NCI-H69 (cell line): ENCODE results near the gene MAFF.
A peak's percentile ranks its signal among the peaks of the same experiment; 100 is the strongest.
"Not testable (repeated sequence)": the region's sequence is repeated elsewhere in the genome, so short reads cannot be mapped to it uniquely, and the experiment has no call there.

Experiments used
- DNase-seq: peaks from one replicate; lab custom pipeline; 2025; lab: John Stamatoyannopoulos, UW

The MAFF gene

DNA sequence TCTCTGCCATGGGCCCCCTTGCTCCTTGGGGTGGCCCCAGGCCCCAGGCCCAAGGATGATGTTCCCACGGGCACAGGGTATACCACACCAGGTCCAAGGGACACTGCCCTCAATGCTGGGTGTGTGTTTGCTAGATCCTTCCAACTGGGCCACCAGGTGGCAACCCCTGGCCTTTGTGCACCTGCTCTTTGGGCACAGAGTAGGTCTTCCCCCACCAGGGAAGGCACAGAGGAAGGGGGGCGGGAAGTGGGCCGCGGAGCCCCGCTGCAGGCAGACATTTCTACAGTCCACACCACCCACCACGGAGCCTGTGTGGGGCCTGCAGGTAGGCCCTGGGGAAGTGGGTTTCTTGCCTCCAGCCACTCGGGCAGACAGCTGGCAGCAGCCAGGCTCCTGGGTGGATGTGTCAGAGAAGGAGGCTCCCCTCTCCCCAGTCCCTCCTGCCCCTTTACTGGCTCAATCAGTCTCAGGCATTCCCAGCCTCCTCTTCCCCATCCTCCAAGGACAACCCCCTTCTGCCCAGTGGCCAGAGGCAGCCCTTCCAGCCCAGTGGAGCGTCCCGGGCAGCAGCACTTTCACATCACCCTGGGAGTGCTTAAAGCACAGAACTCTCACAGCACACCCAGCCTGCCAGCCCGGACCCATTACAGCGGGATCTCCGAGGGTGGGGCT lies 21.6 kb downstream of the MAFF start:
- DNase-seq = no peak

DNA sequence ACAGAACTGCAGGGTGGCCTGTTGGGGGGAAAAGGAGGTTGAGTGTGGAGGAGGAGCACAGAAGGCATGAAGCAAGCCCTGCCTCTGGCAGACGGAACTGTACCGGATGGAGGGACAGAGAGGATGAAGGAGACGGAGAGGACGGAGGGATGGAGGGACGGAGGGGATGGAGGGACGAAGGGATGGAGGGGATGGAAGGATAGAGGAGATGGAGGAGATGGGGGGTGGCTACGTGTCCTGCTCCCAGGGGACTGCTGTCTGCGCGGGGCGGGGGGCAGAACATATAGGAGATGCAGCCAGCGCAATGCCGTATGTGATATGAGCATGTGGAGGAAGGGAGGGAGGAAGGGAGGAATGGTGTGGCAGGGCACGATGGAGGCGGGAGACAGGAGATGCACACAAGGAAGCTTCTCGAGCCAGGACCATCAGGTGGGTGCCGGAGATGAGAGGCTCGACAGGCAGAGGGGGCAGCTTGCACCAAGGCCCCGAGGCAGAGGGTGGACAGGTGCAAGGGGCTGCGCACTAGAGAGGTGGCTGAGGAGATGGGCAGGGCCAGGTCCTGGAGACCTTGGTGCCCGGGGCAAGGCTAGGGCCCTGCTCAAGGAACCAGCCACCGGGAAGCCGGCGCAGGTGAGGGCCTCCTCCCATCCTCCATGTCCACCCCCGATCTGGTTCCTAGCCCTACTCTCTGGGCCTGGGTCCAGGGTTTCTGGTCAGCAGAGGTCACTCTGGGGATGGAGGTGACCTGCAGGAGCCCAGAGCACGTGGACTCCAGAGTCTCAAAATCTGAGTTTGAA lies 25.3 kb downstream of the MAFF start:
- no peak for DNase-seq

DNA sequence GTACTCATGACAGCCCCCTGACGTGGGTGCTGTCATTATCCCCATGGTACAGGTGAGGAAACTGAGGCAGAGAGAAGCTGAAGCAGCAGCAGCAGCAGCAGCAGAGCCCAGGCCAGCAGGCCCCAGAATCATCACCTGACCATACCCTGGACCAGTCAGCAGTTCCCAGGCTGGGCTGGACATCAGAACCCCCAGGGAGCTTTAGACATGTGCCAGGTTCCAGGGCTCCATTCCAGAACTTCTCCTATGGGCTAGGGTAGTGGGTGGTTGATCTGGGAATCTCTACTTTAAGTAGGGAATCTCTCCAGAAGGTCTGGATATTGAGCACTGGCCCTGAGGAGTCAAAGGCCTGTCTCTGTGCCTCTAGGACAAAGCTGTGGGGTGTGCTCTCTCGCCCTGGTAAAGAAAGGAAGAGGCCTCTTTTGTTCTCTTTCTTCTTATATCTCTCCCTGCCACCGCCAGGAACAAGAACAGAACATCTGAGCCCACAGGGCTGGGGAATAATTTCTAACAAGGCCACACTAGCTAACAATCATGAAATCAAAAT lies 26.6 kb downstream of the MAFF start:
- DNase-seq = no peak

DNA sequence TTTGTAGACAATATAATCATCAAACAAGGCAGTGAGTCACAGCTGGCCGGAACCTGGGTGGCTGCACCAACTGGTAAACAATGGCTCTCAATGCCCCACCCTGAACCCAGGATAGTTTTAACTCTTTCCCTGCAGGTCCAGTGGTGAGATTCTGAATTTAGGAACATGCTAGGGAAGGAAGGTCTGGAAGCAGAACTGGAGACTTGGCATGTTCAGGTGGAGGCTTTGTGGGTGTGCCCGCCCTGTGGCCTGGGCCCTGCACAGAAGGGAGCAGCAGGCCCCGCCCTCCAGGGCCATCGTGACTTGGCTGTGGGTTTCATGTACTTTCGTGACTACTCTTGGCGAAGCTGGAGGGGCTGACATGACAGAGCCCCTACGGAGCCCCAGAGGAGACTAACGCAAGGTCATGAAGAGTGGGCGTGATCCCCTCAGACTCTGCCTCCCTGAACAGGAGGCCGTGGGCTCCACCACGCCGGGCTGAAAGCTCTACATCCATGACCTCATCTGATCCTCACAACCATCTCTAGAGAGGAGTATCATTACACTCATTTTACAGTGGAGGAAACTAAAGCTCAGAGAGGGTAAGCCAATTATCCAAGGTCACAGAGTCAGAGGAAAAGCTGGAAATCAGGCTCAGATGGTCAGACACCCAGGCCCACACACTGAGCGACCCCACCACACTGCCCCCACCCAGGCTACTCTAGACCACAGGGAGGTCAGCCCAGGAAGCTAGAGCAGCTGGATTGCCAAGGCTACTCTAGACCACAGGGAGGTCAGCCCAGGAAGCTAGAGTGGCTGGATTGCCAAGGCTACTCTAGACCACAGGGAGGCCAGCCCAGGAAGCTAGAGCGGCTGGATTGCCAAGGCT lies 27.3 kb downstream of the MAFF start:
- peak; percentile 75 for DNase-seq

DNA sequence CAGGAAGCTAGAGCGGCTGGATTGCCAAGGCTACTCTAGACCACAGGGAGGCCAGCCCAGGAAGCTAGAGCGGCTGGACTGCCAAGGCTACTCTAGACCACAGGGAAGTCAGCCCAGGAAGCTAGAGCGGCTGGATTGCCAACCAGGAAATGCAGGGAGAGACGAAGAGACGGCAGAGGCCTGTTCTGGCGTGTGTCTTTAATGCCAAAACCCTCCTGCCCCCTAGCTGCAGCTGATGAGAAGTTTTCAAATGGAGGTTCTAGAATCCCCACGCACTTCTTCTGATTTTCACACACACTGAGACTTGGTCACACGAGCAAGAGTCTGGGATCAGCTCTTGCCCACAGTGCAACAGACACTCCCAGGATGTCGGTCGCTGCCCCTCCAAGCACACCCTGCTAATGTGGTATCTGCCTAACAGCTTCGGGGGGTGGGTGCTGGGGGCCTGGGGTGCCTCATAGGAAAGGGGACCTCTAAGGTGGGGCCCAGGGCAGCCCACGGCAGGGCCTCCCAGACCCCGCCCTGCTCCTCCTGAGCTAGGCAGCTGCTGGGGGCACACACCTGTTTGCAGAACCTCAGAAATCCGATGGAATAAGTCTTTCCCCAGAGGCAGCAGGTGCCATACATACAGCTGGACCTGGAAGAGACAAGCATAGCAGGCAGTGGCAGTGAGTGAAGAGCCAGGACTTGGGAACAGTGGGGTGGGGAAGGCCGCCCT lies 28.5 kb downstream of the MAFF start:
- DNase-seq = peak; percentile 25

DNA sequence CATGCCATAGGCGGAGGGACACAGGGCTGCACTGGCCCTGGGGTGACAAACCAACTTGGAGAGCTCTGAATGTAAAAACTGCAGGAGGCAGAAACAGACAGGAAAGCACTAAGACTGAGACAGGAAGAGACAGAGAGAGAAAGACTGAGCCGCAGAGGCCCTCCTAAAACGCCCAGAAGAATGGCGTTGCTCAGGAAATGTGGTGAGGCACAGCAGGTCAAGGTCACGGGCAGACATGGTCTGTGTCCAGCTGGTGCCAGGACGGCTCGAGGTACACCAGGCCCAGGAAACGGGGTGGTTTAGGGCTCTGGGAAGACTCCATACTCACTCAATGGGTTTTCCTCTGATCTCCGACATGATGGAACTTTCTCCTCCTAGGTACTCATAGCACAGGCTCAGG lies 29.1 kb downstream of the MAFF start:
- DNase-seq = no peak

DNA sequence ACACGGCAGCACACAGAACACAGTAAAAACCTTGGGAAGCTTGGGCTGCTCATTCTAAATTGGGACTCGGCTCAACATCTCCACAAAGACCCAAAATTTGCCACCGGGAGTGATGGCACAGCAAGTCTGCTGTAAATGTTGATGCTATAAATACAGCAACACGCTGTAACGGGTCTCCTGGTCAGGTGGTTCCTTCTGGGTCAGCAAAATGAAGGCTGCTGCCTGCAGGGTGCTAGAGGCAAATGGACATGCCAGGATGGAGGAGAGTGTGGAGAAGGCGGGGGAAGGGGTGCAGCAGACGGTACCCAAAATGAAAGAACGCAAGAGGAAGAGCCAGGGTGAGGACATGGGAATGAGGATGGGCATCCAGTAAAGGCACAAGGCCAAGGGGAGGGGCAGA lies 30.4 kb downstream of the MAFF start:
- DNase-seq = no peak

DNA sequence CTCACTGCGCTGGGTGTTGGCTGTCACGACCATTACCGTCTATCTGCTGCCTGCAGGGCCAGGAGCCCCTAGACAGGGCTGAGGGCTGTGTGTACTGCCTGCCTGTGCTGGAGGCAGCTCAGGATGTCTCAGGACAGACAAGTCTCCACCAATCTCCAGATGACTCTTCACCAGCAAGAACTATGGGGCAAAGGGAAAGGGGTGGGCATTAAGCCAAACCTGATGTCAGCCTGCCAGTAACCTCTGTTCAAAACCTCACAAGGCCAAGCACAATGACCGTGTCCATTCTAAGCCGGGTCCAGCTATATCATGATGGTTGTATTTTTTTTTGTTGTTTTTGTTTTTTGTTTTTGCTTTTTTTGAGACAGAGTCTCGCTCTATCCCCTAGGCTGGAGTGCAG lies 31.6 kb downstream of the MAFF start:
- DNase-seq = no peak

DNA sequence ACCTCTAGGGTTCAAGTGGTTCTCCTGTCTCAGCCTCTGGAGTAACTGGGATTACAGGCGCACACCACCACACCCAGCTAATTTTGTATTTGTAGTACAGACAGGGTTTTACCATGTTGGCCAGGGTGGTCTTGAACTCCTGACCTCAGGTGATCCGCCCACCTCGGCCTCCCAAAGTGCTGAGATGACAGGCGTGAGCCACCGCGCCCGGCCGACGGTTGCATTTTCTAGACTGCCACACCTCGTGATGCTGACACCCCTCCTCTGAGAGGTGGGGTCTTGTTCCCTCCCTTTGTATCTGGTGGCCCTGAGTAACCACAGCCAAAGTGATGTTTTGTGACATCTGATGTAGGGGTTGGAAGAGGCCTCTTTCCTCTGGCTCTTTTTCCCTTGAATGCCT lies 32.1 kb downstream of the MAFF start:
- not testable (repeated sequence) for DNase-seq

DNA sequence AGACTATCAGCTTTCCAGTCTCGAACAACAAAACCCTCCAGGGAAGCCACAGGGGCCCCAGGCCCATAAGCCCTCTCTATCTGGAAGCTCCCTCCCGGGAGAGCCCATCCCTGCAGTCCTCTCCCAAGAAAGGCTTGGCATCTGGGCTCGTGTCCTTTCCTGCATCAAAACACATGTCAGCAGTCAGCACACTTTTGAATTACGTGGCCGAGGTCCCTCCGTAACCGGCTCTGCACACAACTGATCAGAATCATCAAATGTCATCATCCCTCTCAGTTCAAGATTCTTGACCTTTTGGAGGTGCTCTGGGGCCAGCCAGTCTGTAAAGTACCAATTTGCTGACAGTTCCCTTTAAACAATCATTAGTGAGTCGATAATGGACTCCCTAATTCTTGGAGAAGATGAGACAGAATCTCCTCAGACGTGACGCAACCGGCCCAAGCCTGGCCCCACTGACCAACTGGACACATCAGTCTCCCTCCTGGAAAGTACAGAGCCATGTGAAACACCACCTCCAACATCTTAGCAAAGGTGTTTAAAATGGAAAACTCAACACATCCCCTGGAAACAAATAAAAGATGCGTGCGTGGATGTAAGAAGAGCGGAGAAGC lies 33.6 kb downstream of the MAFF start:
- no peak for DNase-seq

DNA sequence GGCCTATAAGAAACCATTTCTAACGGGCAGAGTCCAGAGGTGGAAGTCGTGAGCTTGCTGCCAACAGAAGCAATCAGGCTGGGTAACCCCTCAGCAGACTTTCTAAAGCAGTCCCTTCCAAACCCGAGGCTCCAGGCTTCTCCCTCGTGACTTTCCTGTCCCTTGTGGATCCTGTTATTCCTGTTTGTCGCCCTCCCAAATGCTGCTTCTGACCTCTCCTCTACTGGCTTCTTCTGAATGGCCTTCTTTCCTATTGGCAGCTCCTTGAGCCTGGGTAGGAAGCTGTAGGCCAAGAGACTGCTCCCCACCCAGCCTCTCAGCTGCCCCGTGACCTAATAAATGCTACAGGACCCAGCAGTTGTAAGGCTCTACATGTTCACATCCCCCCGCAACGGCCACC lies 35.0 kb downstream of the MAFF start:
- DNase-seq = no peak

DNA sequence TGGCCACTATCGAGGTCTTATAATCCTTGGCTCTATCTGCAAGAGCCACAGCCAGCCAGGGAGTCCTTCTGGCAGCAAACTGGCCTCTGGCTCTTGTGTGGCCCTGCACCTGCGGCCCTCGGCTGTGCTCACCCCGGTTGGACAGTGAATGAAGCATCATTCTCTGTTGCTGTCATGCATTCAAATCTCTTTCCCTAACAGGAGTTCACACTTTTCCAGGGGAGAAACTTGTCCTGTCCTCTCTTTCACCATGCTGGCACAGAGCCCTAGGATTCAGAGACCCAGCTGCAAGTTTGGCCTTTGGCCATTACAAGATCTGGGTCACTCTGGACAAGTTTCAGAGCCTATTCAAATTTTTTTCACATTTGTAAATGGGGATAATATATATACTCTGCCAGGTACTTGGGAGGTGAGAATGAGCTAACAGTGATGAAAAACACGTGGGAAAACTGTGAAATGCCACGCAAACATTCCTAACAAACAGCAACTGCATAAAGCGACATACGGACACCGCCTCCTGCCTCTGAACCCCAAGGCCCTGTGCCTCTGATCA lies 36.8 kb downstream of the MAFF start:
- no peak for DNase-seq

DNA sequence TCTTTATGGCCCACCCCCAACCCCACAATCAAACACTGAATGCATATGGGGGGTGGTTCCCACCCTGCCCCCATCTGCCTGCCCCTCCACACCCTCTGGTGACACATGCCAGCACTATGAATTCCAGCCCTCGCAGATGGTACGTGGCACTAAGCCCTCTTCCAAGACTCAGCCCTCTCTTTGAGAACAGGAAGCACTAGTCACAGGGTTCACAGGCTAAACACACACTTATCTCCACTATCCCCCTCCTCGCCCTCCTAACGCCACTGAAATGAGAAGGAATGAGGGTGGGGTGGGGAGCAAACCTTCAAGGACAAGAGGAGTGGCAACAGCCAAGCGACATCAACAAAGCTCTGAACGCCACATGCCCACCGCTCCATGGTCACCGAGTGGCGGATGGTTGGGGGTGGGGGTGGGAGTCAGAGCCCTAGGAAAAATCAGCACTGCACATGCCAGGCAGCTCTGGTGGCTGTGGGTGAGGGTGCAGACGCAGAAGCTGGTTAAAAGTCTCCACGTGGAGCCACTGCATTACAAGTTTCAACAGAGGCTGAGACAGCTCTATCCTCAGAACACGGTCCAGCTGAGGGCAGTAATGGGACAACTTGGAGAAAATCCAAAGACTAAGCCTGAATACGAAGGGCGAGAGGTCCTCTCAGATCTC lies 37.4 kb downstream of the MAFF start:
- DNase-seq = no peak

DNA sequence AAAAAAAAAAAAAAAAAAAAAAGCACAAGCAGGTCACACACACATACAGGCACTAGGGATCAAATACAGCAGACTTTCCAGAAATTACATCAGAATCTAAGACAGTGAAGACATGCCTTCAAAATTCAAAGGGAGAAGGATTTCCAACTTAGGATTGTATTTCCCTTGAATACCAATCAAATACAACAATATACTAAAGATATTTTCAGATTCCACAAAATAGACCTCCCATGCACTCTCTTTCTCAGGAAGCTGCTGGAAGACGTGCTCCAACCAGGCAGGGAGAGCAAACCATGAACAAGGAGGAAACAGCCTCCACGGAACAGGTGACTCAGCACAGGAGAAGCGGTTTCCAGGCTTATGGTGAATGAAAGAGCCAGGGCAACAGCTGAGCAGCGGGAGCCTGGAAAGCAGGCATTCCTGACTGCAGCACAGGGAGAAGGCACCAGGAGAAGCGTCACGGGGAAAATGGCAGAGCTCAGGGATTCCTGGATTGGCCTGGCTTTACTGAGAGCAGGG lies 39.0 kb downstream of the MAFF start:
- DNase-seq = peak; percentile 83

DNA sequence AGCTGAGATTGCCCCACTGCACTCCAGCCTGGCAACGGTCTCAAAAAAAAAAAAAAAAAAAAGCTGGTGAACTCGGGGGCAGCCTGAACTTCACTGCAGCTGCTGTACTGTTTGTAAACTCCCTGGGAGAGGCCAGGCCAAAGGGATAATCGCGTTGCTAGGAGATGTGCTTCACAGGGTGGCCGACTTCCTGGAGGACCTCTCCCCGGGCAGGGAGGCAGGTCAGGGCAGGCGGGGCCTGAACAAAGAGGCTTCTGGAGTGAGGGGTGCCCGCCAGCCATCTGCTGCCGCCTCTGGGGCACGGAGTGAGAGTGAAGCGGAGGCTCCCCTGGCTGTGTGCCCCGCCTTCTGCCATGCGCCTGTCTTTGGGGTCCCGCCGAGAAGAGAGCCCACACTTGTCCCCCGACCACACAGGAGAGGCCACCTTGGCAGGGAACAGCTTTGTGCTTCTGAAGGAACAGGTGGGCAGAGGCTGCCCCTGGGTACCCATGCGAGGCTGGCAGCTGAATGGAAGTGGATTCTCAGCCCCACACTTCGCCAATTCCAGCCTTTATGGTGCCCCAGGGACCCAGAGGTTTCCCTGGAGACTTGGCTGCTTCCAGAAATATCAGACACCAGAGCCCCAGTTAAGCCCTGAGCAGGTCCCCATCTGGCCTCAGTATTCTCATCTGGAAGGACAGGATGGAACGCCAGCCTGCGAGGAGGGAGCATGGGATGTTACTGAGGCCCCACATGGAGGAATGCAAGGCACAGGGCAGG lies 41.4 kb downstream of the MAFF start:
- peak; percentile 99 for DNase-seq

DNA sequence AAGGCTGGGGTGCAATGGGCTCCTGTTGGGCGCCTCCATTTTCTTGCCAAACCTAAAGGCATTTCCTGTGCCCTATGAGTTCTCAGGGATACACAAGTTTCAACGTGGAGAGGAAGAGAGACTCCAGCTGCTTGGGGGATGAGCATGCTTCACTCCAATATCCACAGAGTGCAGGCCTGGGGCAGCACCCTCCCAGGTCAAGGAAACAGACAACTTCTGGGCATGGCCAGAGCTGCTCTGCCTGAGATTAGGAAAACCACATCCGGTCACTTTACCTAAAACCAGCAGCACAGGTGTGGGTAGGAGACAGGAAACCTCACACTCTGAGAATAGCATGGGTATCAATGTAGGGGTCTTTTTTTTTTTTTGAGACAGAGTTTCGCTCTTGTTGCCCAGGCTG lies 42.3 kb downstream of the MAFF start:
- peak; percentile 46 for DNase-seq

DNA sequence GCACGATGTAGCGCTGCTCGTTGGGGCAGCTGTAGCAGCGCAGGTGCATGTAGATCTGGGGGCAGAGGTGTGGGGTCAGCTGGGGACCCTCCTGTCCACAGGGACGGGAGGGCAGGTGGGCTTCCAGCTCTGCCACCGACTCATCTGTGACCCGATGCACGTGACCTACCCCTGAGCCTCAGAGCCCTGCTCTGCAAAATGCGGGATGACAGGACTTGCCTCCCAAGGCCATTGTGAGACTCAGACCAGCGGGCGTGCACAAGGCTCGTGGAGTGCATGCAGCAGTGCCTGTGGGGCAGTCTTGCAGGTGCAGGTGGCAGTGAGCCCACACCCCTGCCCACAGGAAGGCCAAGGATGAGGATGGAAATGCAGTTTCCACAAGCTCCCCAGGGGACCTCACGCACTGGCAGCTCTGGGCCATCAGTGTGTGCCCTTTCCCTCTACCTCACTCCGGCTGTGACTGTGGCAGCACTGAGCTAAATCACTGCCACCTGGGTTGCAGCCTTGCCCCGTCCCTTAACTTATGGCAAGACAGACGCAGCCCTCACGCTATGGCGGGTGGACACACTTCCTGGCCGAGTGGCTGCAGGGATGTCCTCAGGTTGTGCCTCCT lies 44.4 kb downstream of the MAFF start:
- no peak for DNase-seq

DNA sequence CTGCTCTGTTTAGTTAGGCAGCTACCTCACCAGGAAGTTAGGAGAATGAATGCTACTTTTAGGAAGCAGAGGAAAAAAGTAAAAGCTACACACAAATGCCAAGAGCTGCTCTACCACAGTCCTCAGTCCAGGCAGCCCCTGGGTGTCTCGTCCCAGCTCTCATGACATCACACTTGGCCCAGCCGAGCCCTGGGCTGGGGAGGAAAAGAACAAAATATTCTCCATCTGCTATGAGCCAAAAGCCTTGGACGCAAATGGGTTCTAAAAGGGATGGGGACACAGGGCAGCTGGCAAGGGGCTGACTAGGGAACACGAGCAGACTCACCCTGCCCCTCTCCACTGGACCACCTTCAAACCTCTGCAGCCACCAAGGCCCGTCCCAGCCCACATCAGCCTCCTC lies 44.9 kb downstream of the MAFF start:
- no peak for DNase-seq

DNA sequence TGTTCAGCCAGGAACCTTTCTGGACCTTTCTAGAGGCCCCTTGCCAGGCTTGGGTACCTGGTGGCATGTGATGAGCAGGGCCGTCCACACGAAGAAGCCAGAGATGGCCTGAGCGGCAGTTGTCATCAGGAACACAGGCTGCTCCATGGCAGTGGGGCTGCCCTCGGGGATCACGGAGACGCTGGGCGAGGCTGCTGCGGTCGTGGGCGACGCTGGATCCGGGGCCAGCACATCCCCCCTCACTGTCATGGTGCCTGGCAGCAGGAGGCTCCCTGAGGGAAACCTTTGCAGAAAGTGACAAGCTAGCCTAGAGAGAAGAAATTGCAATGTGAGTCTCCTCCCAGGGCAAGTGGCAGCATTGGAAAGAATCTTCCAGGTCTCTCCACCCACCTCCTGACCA lies 45.9 kb downstream of the MAFF start:
- DNase-seq = no peak
